ENCODE results near the gene DNTTIP2.
"Not testable (repeated sequence)": the region's sequence is repeated elsewhere in the genome, so short reads cannot be mapped to it uniquely, and the experiment has no call there.

DNTTIP2 gene

GRCh38 chr1:93874025-93874651, 4.9 kb downstream of the DNTTIP2 start:
- DNase-seq (ENCODE audit: low read depth, low spot score) = peak; percentile 61

GRCh38 chr1:93871366-93871765, 7.6 kb downstream of the DNTTIP2 start:
- DNase-seq (ENCODE audit: low read depth, low spot score) = no peak

GRCh38 chr1:93869653-93870052, 9.4 kb downstream of the DNTTIP2 start:
- DNase-seq (ENCODE audit: low read depth, low spot score) = no peak

- DNase-seq (ENCODE audit: low read depth, low spot score) = not testable (repeated sequence)
Observed at GRCh38 chr1:93868492-93868891, 10.5 kb downstream of the DNTTIP2 start.

- DNase-seq (ENCODE audit: low read depth, low spot score) = no peak
Observed at GRCh38 chr1:93865253-93865652, 13.8 kb downstream of the DNTTIP2 start.

GRCh38 chr1:93864175-93864574, 14.8 kb downstream of the DNTTIP2 start:
- DNase-seq (ENCODE audit: low read depth, low spot score) = no peak

GRCh38 chr1:93857653-93858052, 21.4 kb downstream of the DNTTIP2 start:
- DNase-seq (ENCODE audit: low read depth, low spot score) = not testable (repeated sequence)

GRCh38 chr1:93855983-93856382, 23.0 kb downstream of the DNTTIP2 start:
- DNase-seq (ENCODE audit: low read depth, low spot score) = not testable (repeated sequence)

GRCh38 chr1:93853940-93854339, 25.1 kb downstream of the DNTTIP2 start:
- DNase-seq (ENCODE audit: low read depth, low spot score) = no peak

- no peak for DNase-seq (ENCODE audit: low read depth, low spot score)
Observed at GRCh38 chr1:93851878-93852277, 27.1 kb downstream of the DNTTIP2 start.

- DNase-seq (ENCODE audit: low read depth, low spot score) = no peak
Observed at GRCh38 chr1:93851327-93851712, 27.7 kb downstream of the DNTTIP2 start.

GRCh38 chr1:93850687-93851326, 28.2 kb downstream of the DNTTIP2 start:
- peak; percentile 52 for DNase-seq (ENCODE audit: low read depth, low spot score)

GRCh38 chr1:93848350-93848883, 30.6 kb downstream of the DNTTIP2 start:
- DNase-seq (ENCODE audit: low read depth, low spot score) = no peak

- DNase-seq (ENCODE audit: low read depth, low spot score) = peak; percentile 86
Observed at GRCh38 chr1:93847811-93848288, 31.2 kb downstream of the DNTTIP2 start.

- peak; percentile 94 for DNase-seq (ENCODE audit: low read depth, low spot score)
Observed at GRCh38 chr1:93846992-93847810, 31.8 kb downstream of the DNTTIP2 start.

- peak; percentile 95 for DNase-seq (ENCODE audit: low read depth, low spot score)
Observed at GRCh38 chr1:93846206-93846991, 32.6 kb downstream of the DNTTIP2 start.

GRCh38 chr1:93845538-93846205, 33.3 kb downstream of the DNTTIP2 start:
- peak; percentile 94 for DNase-seq (ENCODE audit: low read depth, low spot score)

- peak; percentile 87 for DNase-seq (ENCODE audit: low read depth, low spot score)
Observed at GRCh38 chr1:93844262-93845045, 34.6 kb downstream of the DNTTIP2 start.

GRCh38 chr1:93842750-93843500, 36.1 kb downstream of the DNTTIP2 start:
- peak; percentile 78 for DNase-seq (ENCODE audit: low read depth, low spot score)
